Stimulated activated CD8-positive, alpha-beta memory T cell treated with anti-CD3 and anti-CD28 coated beads, Interleukin-15, amount 100 ng/mL, for 1 hour (primary cell): ENCODE data around the gene GIPC2.

Experiments used
- DNase-seq: peaks from one replicate; pipeline ENCODE4 v3.0.0-alpha.2; 2020; ENCODE audit warnings: low read depth

Gene GIPC2

DNA sequence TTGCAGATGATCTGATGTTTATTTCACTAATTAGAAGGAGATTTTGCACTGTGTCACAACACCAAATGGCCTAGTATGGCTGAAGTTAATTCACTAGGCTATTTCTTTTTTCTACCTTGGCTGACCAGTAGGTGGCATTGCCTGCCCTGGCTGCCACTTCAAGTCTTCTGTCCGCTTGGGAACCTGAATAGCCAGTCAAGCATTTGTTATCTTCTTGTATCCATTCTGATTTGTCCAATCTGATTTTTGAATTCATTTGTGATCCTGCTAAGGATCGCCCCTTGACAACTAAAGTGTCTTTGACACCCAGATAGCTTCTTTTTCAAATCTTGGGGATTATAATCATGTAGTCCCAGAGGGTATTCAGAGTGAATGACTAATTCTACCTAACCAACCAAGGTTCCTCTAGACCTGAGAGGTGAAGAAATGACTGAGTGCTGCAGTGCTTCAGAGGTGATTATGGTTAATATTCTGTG is 99.4 kb downstream of the GIPC2 start:
- DNase-seq, result no peak

DNA sequence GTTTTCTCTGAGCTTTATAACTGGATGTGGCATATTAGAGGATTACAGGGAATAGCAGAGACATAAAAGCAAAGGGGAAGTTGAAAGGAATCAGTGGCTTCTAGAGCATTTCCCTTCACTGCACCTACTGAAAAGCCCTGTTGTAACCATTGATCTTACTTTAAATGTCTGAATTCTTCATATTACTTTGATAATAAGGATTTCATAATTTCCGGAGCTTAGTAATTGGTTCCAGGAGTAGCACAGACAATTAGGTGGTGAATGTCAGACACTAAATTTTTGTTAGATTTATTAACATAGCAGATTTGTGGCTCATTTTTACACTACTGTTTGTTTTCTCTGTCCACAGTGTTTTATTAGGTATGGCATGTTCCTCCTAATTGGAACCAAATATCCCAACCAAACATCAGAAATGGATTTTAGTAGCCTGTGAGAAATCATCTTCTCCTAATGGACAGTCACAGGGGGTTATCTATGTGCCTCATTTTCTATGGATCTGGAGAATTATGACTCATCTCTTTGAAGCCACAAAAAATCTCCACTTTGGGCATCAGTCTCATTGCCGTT is 100.5 kb downstream of the GIPC2 start:
- DNase-seq, result no peak

DNA sequence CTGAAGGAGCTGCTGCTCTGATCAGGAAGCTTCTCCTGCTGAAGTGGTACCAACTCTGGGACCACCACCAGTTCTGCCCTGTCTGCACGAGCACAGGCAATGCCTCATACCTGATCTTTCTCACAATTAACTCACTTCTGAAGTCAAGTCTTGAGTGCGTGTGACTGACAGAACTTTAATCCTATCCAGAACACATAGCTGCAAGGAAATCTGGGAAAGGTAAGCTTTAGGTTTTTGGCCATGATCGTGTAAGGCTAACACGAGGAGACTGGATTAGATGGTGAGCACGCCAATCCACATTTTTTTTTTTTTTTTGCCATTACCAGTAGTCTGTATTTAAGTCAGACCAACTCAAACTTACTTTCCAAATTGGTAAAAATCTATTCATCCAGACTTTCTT is 101.3 kb downstream of the GIPC2 start:
- no peak for DNase-seq

DNA sequence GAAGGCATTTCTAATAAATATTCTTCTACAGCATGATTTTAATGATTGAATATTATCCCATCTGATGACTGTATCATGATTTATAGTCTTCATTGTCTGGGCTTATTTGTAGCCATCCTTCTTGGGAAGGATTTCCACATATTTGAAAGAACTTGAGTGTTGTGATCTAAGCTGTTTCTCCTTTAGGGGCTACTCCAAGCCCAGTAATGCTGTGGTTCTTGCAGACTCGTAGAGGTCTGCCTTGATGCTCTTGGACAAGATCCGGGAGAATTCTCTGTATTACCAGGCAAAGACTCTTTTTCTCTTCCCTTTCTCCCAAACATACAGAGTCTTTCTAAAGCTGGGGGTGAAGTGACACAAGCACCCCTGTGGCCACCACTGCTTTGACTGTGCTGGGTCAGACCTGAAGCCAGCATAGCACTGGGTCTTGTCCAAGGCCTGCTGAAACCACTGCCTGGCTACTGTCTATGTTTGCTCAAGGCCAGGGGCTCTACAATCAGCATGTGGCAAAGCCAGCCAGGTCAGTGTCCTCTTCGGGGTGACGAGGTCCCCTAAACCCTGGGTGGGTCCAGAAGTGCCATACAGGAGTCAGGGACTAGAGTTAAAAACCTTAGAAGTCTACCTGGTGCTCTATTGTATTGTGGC is 107.4 kb downstream of the GIPC2 start:
- DNase-seq, result no peak

DNA sequence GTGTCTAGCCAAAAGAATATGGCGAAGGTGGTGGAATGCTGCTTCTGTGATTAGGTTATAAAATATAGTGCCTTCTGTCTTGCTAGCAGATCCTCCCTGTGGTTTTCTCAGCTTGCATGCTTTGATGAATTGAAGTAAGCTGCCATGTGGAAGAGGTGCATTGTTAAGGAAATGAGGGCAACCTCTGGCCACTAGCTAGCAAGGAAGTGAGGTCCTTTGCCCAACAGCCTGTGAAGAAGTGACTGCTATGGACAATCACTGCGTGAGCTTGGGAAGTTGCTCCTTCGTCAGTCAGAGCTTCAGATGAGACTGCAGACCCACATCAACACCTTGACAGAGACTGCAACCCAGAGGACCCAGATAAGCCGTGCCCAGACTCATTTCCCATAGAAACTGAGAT is 109.4 kb downstream of the GIPC2 start:
- no peak for DNase-seq

DNA sequence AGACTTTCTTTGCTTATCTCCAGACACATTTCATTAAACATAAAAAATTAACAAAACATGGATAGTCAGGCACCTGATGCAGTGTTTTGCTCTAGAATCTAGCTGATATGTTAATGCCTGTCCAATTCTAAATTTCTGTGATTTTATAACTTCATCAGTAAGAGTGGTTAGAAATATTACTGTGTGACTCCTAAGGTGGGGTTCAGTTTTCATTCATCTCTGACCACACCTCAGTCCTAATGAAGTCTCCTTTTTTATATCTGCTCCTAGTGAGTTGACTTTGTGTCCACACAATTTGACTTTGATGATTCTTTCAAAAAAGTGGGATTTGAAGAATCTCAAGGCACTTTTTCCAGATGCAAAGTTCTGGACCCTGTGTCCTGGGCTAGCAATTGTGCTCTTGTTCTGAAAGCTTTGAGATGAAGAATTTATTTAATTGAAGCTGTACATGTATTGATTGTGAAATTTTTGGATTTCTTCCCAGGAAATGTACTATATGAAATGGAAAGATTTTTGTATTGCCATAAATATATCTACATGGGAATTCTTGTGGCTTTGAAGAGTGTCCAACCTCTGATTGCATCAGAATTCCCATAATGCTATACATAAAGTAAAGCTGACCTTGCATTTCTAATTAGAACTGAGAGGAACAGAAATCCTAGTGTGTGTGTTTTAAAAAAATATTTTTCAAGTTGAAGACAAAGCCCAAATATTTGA is 111.2 kb downstream of the GIPC2 start:
- no peak for DNase-seq

DNA sequence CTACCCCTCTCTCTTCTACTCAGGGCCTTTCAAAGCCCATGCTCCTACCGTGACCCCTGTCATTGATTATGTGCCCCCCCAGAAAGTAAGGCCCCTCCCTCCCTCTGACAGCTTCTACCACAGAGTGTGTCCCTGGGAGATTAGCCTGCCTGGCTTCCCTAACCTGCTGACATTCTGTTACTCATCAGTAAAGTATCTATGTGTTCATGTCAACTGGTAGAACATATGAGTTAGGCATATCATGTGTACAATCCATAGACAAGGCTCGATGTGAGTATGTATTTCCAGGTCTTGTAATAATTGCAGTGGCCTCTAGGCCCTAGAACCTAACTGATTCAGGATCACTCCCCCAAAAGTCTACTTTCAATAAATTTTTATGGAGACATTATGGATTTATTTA is 120.0 kb downstream of the GIPC2 start:
- no peak for DNase-seq

DNA sequence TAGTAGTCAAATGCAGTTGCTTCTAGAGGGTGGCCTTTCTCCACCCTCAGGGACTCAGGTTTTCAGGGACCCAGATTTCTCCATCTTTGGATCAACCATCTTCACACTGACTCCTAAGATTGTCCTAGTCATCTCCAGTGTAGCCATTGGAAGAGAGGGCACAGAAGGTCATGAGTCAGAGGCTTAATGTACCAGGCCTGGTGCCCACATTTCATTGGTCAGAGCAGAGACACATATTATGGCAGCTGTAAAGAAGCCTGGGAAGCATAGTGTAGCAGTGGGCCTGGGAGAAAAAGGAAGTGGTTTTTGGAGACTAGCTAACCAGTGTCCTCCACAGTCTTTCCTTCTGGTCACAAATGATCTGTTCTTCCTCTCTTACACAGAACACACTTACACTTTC is 122.5 kb downstream of the GIPC2 start:
- DNase-seq, result no peak

DNA sequence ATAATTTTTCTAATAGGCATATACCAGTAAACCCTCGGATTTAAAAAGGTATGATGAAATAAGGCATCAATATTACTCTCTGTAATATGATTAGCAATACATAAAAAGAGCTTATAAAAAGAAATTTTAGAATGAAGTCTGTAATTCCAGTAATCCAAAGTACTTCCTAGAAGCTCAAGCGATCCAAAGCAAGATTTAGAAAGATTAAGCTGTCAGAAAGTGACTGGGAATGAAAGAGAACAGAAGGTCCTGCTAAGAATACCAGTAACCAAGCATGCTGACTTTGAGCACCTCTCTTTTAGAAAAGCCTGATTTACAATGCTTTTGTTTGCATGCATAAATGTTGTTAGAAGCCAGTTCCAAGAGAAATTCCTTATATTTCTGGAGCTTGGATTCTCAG is 125.1 kb downstream of the GIPC2 start:
- no peak for DNase-seq

DNA sequence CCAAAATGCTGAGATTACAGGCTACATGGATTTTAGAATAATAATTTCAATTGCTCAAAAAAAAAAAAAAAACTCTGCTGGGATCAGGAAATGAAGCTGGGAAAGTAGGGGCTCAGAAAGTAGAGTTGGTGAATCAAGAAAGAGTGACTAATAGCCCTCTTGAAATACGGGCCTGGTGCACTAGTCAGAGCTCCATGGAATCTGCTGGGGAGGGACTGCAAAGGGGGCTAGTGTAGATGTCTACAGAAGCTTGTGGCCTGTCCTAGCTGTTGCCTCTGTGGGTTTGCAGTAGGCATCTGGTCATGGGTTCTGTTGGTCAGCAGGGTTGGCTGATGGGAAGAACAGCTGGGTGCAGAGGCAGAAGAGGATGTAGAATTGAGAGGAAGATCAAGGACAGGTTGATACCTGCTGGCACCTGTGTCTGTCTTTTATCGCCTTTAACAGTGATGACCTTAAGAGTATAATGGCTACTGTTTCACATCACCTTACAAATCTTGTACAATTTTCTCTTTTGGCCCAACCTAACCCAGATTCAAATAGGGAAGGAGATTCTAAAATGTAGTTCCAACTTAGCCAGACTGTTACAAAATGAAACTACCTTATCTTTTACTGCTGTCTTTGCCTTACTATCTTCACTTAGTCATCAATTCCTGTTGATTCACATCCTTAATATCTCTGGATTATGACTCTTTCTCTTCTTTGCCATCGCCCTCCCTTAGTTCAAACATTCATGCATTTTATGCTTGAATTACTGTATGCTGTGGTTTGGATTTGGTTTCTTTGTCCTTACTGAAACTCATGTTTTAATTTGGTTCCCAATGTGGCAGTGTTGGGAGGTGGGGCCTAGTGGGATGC is 126.2 kb downstream of the GIPC2 start:
- no peak for DNase-seq

DNA sequence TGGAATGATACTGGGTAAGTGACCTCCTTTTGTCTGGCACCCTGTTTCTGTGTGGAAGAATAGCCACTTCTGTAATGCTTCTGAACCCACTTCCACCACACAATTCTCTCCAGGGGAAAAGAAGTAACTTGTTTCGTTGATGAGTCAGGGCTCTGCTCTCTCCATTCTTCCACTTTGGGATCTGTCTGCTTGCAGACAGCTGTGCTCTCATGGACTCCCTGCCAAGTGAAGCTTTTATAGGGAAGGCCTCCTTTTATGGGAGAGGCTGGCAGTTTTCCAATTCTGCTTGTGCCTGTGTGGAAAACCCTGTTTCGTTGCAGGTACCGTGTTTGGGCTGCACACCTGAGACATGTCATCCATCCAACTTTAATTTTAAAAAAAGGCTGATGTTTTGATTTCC is 130.7 kb downstream of the GIPC2 start:
- DNase-seq, result no peak

DNA sequence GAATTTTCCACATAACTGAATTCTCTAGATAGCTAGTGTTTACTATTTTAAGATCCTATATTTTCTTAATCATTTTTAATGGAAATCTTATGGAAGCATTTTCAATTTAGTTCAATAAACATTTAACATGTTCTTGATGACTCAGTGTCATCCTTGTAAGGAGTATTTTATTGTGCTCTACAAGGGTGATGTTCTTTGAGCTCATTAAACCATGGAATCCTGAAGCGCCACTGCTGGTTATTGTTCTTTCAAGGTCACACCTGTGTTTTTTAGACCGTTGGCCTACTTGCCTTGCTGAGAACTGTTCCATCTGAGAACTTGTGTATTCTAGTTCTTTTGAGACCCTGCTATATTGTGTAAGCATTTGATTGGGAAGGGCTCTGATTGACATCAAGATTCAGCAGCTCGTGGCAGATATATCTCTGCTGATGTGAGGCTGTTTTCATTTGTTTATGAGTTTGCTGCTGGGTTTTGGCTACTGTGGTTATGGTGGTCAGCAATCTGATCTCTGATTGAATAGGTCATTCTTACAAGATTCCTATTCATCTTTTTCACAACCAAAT is 132.0 kb downstream of the GIPC2 start:
- DNase-seq, result no peak

DNA sequence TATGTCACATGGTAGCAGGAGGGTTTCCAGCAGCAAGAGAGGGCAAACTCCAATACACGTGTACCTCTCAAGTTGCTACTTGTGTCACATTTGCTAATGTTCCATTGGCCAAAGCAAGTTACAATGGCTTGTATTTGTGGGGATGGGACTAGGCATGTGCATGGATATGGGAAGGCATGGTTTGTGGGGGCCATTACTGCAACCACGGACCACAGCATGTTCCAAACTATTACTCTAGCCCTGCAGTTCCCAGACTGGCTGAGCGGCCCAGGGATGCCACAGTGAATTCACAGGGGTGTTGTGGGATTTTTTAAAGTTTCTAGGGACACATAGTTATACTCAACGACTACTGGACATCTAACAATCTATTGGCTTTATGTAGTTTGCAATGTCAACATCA is 133.1 kb downstream of the GIPC2 start:
- no peak for DNase-seq

DNA sequence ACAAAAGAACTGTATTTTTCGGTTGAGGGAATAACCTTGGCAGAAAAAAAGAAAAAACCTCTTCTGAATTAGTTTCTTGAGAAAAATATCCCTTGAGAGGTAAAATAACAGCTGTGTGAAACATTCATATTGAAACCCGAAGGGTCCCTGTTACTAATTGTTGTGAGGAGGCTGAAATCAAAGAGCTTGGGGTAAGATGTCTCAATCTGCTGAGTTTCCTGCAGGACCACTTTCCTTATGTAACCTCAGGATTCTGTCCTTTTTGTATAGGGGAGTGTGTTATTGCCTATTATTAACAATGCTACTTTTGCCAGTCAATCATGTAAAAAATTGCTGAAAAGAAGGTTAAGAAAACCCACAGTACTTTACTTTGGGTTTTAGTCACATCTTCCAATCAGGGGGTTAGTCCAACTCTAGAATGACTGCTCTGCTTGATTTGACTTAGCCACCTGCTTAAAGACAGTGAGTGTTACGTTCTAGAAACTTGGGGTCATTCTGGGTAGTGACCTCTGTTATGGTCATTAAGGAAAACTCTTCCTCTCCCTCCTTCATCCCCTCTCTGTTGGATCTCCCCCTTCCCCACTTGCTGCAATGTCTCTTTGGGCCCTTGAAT is 138.8 kb downstream of the GIPC2 start:
- DNase-seq, result no peak
